ENCODE results near the gene FRAS1. TPM values are rescaled to one million over a fixed set of nuclear protein-coding genes. Genes with fewer than 3 reads are reported as not detected.
A peak's percentile ranks its signal among the peaks of the same experiment; 100 is the strongest.
"Not testable (repeated sequence)": the region's sequence is repeated elsewhere in the genome, so short reads cannot be mapped to it uniquely, and the experiment has no call there.

The FRAS1 gene
- total and polyA plus RNA-seq, 12 donors, result 0.20 to 2.3 (median 0.84) TPM

DNA sequence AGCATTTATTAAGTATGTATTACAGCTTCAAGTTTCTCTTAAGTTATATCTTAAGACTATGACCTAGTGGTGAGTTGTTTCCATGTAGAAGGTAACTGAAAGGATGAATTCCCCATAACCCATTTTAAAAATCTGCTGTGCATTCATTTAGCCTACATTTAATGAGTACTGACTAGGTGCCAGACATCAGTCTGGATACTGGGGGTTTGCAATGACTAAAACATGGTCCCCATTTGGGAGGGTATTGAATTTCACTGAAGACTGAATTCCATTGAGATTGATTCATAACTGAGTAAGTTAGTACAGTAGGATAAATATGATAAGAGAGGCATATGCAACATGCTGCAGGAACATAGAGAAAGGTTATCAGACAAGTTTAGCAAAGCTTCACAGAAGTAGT is 241.5 kb downstream of the FRAS1 start:
- no peak overlapping the region for H3K4me3 ChIP-seq
- intact Hi-C loops (cut with DNase I), result no loop called here

DNA sequence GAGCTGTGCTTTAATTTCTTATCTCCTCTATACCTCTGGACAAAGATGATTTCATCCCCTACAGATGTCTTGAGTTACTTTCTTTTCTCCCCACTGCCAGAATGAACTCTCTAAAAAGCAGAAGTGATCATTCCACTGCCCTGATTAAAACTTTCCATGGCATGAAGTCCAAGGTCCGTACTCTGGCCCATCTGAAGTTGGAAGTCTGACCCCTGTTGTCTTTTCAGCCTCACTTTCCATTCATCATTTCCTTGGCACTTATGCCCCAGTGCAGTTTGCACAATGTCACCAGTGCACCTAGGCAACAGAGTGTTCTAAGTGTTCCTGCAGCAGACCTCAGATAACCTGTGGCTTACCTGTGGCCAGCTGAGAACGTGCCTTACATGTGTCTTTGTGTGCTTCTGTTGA is 242.4 kb downstream of the FRAS1 start:
- Histone ChIP-seq H3K27me3 (no peaks in the 10 kb centered on the region), H3K4me3 (no peak overlapping the region), H3K9me3 (replicated peaks in 1 of 3) (no peaks in the 10 kb centered on the region), H3K4me1 (replicated peaks in 1 of 2) (peaks cover 7 to 9% of the 10 kb centered on the region in 2 donors), H3K36me3 (replicated peaks in 1 of 2) (no peaks in the 10 kb centered on the region), H3K27ac (no peak overlapping the region)
- peak in 1 of 7 donors; percentile 17 for DNase-seq
- whole genome bisulfite sequencing, 4 donors, result 25 to 53% (median 44%) methylated on average over 2 of the region's 2 CpGs
- TF ChIP-seq, protein P1, sequence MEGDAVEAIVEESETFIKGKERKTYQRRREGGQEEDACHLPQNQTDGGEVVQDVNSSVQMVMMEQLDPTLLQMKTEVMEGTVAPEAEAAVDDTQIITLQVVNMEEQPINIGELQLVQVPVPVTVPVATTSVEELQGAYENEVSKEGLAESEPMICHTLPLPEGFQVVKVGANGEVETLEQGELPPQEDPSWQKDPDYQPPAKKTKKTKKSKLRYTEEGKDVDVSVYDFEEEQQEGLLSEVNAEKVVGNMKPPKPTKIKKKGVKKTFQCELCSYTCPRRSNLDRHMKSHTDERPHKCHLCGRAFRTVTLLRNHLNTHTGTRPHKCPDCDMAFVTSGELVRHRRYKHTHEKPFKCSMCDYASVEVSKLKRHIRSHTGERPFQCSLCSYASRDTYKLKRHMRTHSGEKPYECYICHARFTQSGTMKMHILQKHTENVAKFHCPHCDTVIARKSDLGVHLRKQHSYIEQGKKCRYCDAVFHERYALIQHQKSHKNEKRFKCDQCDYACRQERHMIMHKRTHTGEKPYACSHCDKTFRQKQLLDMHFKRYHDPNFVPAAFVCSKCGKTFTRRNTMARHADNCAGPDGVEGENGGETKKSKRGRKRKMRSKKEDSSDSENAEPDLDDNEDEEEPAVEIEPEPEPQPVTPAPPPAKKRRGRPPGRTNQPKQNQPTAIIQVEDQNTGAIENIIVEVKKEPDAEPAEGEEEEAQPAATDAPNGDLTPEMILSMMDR (IDR thresholded peaks at IDR 0.05), result no peak
- no peak for TF ChIP-seq POLR2A (IDR thresholded peaks at IDR 0.05)
- intact Hi-C loops (cut with DNase I), result no loop called here

More for the DNA sequence above, 241.5 kb downstream of the FRAS1 start:
- DNase-seq, result no peak
- Histone ChIP-seq H3K9me3 (replicated peaks in 1 of 3) (no peaks in the 10 kb centered on the region), H3K36me3 (replicated peaks in 1 of 2) (no peaks in the 10 kb centered on the region), H3K27me3 (no peaks in the 10 kb centered on the region), H3K27ac (no peak overlapping the region), H3K4me1 (replicated peaks in 1 of 2) (peaks cover 7 to 9% of the 10 kb centered on the region in 2 donors)
- TF ChIP-seq, protein P1 (IDR thresholded peaks at IDR 0.05), result no peak
- no peak for TF ChIP-seq POLR2A (IDR thresholded peaks at IDR 0.05)

DNA sequence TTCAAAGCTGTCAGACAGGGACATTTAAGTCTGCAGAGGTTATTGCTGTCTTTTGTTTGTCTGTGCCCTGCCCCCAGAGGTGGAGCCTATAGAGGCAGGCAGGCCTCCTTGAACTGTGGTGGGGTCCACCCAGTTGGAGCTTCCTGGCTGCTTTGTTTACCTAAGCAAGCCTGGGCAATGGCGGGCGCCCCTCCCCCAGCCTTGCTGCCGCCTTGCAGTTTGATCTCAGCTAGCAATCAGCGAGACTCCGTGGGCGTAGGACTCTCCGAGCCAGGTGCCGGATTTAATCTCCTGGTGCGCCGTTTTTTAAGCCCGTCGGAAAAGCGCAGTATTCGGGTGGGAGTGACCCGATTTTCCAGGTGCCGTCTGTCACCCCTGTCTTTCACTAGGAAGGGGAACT is 250.1 kb downstream of the FRAS1 start:
- H3K9me3 ChIP-seq (replicated peaks in 1 of 3); H3K4me3 ChIP-seq; H3K4me1 ChIP-seq (replicated peaks in 1 of 2); H3K36me3 ChIP-seq (replicated peaks in 1 of 2); H3K27ac ChIP-seq; DNase-seq; H3K27me3 ChIP-seq; intact Hi-C loops (cut with DNase I): not testable (repeated sequence)
- 72 to 75% (median 74%) methylated on average over 16 of the region's 16 CpGs; no CpG with 5 or more reads in 1 of the 4 donors for WGBS, 4 donors

DNA sequence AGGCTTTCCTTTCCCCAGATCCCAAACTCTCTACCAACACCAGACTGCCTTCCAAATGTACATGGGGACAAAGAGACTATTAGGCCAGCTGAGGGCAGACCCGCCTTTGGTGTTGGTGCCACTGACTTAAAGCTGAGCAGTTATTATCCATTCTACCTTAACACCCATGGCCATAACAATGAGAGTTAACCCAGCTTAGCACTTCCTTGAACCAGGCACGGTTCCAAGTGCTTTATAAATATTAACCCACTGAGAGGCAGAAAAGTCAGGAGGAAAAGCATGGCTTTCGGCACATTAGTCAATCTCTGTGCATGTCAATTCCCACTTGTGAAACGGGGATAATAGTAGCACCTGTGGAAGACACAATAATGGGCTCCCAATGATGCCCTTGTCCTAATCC is 251.4 kb downstream of the FRAS1 start:
- intact Hi-C loops (cut with DNase I), result no loop called here
- Histone ChIP-seq H3K27me3 (no peaks in the 10 kb centered on the region), H3K36me3 (replicated peaks in 1 of 2) (no peaks in the 10 kb centered on the region), H3K9me3 (replicated peaks in 1 of 3) (no peaks in the 10 kb centered on the region), H3K4me1 (replicated peaks in 1 of 2) (no peaks in the 10 kb centered on the region), H3K4me3 (no peak overlapping the region), H3K27ac (no peak overlapping the region)
- 76 to 87% (median 80%) methylated on average over 4 of the region's 4 CpGs for WGBS, 4 donors
- no peak for TF ChIP-seq POLR2A (IDR thresholded peaks at IDR 0.05)
- TF ChIP-seq, protein P1 (IDR thresholded peaks at IDR 0.05), result no peak
- no peak for DNase-seq

DNA sequence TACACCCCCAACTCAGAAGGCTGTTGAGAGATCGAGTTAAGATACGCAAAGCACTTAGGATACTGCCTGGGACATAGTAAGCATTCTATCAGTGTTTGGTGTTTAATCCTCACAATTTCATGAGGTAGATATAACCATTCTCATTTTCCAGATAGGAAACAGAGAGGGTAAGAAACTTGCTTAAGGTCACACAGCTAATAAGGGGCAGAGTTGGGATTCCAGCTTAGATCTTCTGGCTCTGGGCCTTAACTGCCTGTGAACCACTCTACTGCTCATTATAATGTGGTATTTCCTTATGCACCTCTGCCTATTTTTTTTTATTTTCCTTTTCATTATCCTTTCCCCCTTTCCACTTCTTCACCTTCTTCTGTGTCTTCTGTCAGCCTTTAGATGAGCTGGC is 252.2 kb downstream of the FRAS1 start:
- Histone ChIP-seq H3K27me3 (no peaks in the 10 kb centered on the region), H3K36me3 (replicated peaks in 1 of 2) (no peaks in the 10 kb centered on the region), H3K4me1 (replicated peaks in 1 of 2) (no peaks in the 10 kb centered on the region), H3K4me3 (no peak overlapping the region), H3K9me3 (replicated peaks in 1 of 3) (no peaks in the 10 kb centered on the region), H3K27ac (no peak overlapping the region)
- no peak for DNase-seq
- intact Hi-C loops (cut with DNase I), result no loop called here
- WGBS, 4 donors, result 96 to 100% (median 97%) methylated on average over 2 of the region's 2 CpGs
- TF ChIP-seq POLR2A (IDR thresholded peaks at IDR 0.05), result no peak
- TF ChIP-seq, protein P1 (IDR thresholded peaks at IDR 0.05), result no peak
